ENCODE measurements around the gene PRKAG2.
"Not testable (repeated sequence)": the region's sequence is repeated elsewhere in the genome, so short reads cannot be mapped to it uniquely, and the experiment has no call there.

The PRKAG2 gene

DNA sequence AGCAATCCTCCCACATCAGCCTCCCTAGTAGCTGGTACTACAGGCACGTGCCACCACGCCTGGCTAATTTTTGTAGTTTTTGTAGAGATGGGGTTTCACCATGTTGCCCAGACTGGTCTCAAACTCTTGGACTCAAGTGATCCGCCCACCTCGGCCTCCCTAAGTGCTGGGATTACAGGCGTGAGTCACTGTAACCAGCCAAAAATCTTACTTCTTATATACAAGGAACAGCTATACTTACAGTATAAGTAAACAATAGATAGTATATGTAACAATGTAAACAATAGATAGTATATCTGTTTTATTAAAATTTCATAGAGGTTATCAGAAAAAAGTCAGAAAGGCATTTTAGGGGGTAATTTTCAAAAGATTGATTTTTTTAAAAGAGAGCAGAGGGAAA is 128.9 kb downstream of the PRKAG2 start:
- peaks cover 28% of the 10 kb centered on the region for H3K4me1 Mint-ChIP-seq (ENCODE audit: low read depth)
- H3K36me3 Mint-ChIP-seq; H3K9me3 Mint-ChIP-seq (ENCODE audit: low read depth); H3K4me3 Mint-ChIP-seq; H3K27ac Mint-ChIP-seq; H3K27me3 Mint-ChIP-seq: not testable (repeated sequence)

DNA sequence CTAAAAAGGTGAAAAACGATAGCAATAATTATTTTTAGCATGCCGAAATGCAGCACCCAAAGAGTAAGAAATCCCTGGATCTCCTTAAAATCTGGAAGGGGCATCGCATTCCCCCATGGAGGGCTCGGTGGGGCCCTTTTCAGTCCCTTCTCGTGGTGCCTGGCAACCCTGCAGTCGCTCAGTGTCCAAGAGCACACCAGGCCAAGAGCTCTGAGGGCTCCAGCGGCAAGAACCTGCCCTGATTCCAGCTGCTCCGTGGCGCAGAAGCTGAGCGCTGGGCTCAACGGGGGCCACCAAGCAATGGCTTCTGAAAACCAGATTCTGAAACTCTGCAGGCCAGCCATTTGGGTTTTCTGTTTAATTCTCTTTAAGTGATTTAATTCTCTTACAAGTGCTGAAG is 131.2 kb downstream of the PRKAG2 start:
- Mint-ChIP-seq H3K4me1 (ENCODE audit: low read depth) (peaks cover 36% of the 10 kb centered on the region), H3K4me3 (no peak overlapping the region), H3K27me3 (no peaks in the 10 kb centered on the region), H3K36me3 (peaks cover 9% of the 10 kb centered on the region), H3K27ac (no peak overlapping the region), H3K9me3 (ENCODE audit: low read depth) (no peaks in the 10 kb centered on the region)

DNA sequence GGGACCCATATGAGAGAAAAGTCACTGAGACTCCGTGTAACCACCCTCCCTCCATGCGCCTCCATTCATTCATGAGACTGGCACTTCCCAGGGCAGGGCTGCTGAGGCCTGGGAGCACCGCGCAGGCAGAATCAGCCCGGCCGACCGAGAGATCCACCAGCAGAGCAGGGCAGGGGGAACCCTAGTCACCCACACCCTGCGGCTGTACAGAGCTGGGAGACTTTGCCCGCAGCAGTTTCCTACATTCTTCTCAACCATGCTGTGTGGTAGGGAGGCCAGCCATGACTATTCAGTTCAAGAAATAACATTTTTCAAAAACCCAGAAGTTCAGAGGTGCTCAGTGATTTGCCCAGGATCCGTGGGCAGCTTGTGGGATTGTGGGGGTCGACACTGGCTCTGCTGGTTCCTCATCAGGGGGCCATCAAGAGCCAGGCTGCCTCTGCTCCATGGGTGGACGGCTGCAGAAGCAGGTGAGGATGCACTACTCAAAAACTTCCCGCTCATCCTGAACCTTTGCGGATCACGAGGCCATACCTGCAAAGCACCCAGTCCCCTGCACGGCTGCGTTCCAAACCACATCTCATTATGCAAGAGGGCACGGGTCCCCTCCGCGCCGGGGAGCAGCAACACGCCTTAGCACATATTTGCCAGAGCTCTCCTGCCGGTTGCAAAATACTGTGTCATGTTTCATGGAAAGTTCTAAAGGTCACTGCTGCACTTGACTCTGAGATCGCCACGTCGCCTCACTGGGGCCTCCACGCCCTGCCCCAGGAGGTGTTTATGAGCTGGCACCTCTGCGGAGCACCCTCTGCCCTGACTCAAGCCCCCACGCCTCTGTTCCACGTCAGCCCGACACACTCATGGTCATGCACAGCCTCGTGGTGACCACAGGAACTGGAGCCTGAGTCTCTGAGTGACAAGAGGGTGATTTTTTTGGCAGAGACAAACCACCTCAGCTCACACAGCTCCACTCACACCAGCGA is 132.0 kb downstream of the PRKAG2 start:
- Mint-ChIP-seq H3K36me3 (peaks cover 9% of the 10 kb centered on the region), H3K9me3 (ENCODE audit: low read depth) (no peaks in the 10 kb centered on the region), H3K4me1 (ENCODE audit: low read depth) (peaks cover 36% of the 10 kb centered on the region), H3K27me3 (no peaks in the 10 kb centered on the region), H3K27ac (no peak overlapping the region), H3K4me3 (peak overlapping the region; percentile 32)

DNA sequence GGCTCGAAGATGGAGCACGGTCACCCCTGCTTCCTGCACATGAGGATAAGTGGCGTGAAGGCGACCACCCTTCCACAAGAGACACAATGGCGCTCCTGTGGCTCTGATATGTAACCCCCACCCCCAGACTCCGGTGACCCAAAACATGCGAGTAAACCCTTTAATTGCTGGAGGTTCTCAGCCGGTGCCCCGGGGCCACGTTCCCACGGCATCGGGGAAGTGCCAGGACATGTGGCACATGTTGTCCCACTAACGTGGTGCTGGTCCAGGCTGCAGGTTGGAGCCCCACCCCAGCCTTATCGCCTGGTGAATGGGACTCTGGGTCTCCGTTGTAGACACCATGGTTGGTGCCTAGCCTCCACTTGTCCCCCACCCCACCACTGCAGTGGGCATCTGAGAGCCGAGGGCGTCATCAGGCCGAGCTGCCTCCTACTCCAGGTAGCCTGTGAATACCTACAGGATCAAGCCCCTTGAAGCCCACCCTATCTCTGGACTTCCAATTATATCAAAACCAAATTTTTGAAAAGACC is 132.8 kb downstream of the PRKAG2 start:
- peak overlapping the region; percentile 32 for H3K4me3 Mint-ChIP-seq

DNA sequence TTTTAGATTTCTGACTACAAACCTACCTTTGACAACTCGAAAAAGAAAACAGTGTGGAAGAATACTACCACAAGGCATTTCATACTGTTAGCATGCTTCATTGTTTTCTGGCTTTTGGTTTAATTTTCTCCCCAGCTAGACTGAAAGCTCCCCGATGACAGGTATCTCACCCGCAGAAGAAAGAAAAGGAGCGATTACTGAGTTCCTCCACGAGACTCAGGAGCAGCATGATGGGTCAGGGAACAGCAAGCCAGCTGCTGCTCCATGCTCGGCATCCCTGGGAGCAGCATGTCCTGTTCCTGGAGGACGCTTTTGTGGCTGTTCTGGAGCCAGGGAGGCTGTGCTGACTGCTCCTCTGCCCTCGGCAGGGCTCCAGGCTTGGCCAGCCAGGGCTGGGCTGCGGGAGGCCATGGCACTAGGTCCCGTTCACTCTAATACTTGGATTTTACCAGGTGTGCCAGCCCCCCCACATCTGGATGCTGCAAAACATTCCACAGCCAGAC is 133.4 kb downstream of the PRKAG2 start:
- Mint-ChIP-seq H3K27ac (no peak overlapping the region), H3K36me3 (peaks cover 9% of the 10 kb centered on the region), H3K4me3 (peak overlapping the region; percentile 22), H3K9me3 (ENCODE audit: low read depth) (no peaks in the 10 kb centered on the region), H3K4me1 (ENCODE audit: low read depth) (peaks cover 32% of the 10 kb centered on the region), H3K27me3 (no peaks in the 10 kb centered on the region)

More for the DNA sequence above, 132.8 kb downstream of the PRKAG2 start:
- Mint-ChIP-seq H3K27me3 (no peaks in the 10 kb centered on the region), H3K4me1 (ENCODE audit: low read depth) (peaks cover 32% of the 10 kb centered on the region), H3K27ac (no peak overlapping the region), H3K9me3 (ENCODE audit: low read depth) (no peaks in the 10 kb centered on the region), H3K36me3 (peaks cover 9% of the 10 kb centered on the region)

DNA sequence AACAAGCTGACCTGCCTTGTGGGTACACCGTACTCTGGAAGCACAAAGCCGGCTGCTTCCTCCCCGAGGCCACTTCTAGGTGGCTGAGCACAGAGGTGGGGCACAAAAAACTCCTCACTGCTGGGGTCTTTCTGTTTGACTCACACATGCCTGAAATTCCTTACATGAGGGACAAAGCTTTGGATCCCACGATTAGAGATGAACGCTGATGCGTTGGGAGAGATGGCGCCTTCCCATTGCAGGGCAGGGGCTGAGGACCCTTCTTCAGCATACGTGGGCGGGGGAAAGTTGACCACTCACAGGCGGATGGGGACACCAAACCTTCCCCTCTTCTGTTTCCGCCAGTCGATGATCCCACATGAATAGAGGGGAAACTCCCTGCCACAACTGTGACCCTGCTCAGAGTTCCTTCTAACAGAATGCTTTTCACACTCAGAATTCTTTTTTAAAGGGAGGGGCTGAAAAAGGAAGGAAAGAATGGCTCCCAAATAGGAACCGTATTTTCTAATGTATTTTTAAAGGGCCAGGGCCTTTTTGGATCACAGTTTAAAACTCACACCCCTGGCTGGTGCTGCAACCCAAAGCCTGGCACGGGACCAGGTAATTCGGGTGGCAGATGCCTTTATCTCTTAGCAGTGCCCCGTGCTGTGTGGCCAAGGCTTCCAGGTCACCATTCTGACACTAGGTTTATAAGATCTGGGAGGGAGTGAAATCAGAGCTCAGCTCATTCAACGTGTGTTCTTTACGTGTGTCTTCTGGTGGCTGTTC is 134.0 kb downstream of the PRKAG2 start:
- no peaks in the 10 kb centered on the region for H3K9me3 Mint-ChIP-seq (ENCODE audit: low read depth)
- H3K36me3 Mint-ChIP-seq = peaks cover 9% of the 10 kb centered on the region

DNA sequence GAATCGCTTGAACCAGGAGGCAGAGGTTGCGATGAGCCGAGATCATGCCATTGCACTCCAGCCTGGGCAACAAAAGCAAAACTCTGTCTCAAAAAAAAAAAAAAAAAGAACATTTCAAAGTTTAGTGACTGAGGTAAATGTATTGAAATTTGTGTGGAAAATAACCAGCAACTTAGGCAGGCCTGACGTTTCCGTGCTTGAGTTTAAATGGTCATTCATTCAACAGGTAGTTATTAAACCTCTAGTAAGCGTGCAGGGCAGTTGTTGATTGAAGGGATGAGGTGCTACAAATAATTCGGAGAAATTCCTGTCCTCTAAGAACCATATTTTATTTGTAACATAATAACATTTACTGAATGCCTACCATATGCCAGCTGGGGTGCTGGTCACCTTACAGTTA is 135.3 kb downstream of the PRKAG2 start:
- H3K4me3 Mint-ChIP-seq = no peak overlapping the region
- H3K4me1 Mint-ChIP-seq (ENCODE audit: low read depth) = peaks cover 29% of the 10 kb centered on the region
- no peaks in the 10 kb centered on the region for H3K27me3 Mint-ChIP-seq
- no peak overlapping the region for H3K27ac Mint-ChIP-seq
- H3K9me3 Mint-ChIP-seq (ENCODE audit: low read depth) = no peaks in the 10 kb centered on the region
- peaks cover 7% of the 10 kb centered on the region for H3K36me3 Mint-ChIP-seq

More for the DNA sequence above, 134.0 kb downstream of the PRKAG2 start:
- peak overlapping the region; percentile 50 for H3K27ac Mint-ChIP-seq
- no peaks in the 10 kb centered on the region for H3K27me3 Mint-ChIP-seq
- H3K4me1 Mint-ChIP-seq (ENCODE audit: low read depth) = peaks cover 31% of the 10 kb centered on the region
- H3K4me3 Mint-ChIP-seq = peak overlapping the region; percentile 22

DNA sequence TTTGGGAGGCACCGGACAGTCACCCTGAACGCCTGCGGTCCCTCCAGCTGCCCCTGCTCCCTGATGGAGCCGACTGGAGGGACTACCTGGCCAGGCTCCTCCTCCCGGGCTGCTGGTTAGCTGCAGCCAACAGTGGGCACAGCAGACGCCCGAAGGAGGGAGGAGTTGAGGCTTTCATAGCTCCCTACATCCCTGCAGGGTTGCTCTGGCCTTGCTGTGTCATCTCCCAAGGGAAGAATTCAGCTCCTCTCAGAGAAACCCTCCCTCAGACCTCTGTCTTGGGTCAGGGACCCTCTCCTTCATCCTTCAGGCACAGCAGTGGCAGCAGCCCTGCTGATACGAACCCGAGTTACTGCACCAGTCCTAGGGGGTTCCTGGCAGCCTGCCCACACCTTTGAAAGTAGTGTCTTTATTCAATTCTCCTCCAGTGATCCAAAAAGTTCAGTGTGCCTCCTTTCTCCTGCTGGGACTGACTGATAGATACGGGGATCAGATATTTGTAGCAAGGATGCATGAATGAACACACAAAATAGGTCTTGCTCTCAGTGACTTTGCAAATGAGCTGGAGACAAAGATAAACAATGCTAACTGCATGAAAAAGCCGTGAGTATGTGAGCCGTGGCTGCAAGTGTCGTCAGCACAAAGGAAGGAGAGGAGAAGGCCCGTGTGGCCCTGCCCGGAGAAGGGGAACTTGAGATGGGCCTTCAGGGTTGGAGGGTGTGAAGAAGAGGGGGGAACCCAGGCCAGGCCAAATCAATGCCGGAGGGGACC is 136.6 kb downstream of the PRKAG2 start:
- Mint-ChIP-seq H3K4me1 (ENCODE audit: low read depth) (peaks cover 27% of the 10 kb centered on the region), H3K36me3 (peaks cover 7% of the 10 kb centered on the region), H3K27ac (no peak overlapping the region), H3K4me3 (no peak overlapping the region), H3K9me3 (ENCODE audit: low read depth) (no peaks in the 10 kb centered on the region), H3K27me3 (no peaks in the 10 kb centered on the region)

DNA sequence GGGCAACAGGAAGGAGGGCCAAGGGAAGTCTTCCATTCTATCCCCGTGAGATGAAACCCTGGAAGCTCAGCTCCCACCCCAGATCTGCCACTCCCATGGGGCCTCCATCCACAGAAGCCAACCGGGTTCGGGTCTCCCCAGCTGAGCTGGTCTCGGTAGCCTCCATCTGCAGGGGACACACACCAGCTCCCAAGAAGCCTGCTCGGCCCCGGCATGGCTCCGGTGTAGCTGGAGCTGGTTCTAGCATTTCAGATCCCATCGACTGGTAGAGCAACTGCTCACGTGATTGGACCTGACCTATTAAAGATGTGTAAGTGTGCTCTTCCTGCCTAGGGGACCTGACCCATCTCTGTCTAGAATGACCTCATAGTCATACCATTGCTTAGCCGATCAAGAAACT is 138.0 kb downstream of the PRKAG2 start:
- Mint-ChIP-seq H3K9me3 (ENCODE audit: low read depth) (no peaks in the 10 kb centered on the region), H3K27ac (no peak overlapping the region), H3K27me3 (no peaks in the 10 kb centered on the region), H3K4me1 (ENCODE audit: low read depth) (peaks cover 17% of the 10 kb centered on the region), H3K4me3 (no peak overlapping the region), H3K36me3 (peaks cover 7% of the 10 kb centered on the region)

DNA sequence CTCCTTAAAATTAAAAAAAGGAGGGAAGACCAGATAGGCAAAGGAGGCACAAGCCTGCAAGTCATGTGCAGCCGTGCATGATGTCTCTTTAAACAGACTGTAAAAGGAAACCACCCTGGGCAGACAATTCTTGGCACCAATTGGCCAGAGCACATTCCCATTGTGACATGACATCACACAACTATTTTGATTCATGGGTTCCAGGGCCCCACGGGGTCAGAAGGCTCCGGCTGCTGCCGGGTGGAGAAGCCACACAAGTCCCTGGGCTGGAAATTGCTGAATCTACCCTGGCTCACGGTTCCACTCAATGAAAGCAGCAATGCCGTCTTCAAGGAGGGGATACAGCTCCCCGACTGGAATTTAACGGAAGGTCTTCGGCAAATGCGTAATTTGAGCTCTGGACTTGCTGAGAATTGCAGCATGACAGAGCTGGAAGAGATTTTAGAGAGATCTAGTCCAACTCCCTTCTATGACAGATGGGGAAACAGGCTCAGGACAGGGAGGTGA is 140.5 kb downstream of the PRKAG2 start:
- no peak overlapping the region for H3K27ac Mint-ChIP-seq
- H3K9me3 Mint-ChIP-seq (ENCODE audit: low read depth) = no peaks in the 10 kb centered on the region
- no peak overlapping the region for H3K4me3 Mint-ChIP-seq
- peaks cover 3% of the 10 kb centered on the region for H3K36me3 Mint-ChIP-seq
- H3K27me3 Mint-ChIP-seq = no peaks in the 10 kb centered on the region
- H3K4me1 Mint-ChIP-seq (ENCODE audit: low read depth) = no peaks in the 10 kb centered on the region

DNA sequence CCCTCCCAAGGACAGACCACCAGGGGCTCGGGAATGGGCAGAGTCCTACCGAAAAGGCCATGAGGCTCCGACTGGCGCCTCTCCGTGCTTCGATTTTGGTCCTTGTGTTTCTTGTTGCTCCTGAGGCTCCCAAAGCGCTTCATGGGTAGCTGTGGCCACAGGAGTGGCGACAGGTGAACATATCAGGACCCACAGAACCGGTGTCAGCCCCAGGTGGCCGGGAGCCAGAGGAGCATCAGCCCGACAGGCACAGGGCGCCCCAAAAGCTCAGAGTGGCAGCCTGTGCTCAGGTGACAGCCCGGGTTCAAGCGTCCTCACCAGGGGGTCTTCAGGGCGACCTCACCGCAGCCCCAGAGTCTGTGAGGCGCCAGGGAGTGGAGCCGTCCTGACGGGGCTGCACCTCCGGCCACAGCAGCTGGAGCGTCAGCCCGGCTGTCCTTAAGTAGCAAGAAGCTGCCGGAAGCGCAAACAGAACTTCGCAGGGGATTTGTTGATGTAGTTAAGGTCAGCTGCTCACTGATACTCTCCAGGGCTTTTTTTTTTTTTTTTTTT is 141.0 kb downstream of the PRKAG2 start:
- Mint-ChIP-seq H3K4me1 (ENCODE audit: low read depth) (no peaks in the 10 kb centered on the region), H3K36me3 (peaks cover 3% of the 10 kb centered on the region), H3K4me3 (no peak overlapping the region), H3K9me3 (ENCODE audit: low read depth) (no peaks in the 10 kb centered on the region), H3K27ac (no peak overlapping the region), H3K27me3 (no peaks in the 10 kb centered on the region)

DNA sequence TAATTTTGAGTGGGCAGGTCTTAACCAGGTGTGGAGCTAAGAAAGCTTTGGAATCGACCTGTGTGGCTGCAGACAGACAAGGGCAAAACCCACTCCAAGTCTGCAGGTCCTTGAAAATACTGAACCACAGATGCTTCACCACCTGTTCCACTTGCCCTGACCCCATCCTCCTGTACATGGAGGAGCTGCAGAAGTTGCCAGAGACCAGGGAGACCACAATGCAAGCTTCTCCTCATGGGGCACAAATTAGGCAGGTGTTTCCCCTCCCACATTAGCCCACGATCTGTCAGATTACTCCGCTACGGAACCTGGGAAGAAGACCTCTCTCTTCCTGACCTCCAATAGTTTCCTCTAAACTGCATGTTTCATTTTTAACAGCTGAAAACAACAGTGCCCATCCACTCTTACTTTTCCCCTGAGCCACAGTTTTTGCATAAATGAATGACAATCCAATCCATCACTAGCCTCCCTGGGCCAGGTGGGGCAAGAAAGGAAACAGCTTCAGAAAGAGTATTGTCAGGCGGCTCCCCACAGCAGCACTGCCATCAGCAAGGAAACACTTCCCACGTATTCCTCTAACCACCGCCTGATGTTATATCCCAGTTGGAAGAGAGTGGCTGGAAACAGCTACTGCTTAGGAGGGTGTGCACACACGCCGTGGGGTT is 141.6 kb downstream of the PRKAG2 start:
- no peaks in the 10 kb centered on the region for H3K27me3 Mint-ChIP-seq
- no peak overlapping the region for H3K4me3 Mint-ChIP-seq
- no peaks in the 10 kb centered on the region for H3K4me1 Mint-ChIP-seq (ENCODE audit: low read depth)
- H3K27ac Mint-ChIP-seq = no peak overlapping the region
- no peaks in the 10 kb centered on the region for H3K9me3 Mint-ChIP-seq (ENCODE audit: low read depth)
- peaks cover 3% of the 10 kb centered on the region for H3K36me3 Mint-ChIP-seq

DNA sequence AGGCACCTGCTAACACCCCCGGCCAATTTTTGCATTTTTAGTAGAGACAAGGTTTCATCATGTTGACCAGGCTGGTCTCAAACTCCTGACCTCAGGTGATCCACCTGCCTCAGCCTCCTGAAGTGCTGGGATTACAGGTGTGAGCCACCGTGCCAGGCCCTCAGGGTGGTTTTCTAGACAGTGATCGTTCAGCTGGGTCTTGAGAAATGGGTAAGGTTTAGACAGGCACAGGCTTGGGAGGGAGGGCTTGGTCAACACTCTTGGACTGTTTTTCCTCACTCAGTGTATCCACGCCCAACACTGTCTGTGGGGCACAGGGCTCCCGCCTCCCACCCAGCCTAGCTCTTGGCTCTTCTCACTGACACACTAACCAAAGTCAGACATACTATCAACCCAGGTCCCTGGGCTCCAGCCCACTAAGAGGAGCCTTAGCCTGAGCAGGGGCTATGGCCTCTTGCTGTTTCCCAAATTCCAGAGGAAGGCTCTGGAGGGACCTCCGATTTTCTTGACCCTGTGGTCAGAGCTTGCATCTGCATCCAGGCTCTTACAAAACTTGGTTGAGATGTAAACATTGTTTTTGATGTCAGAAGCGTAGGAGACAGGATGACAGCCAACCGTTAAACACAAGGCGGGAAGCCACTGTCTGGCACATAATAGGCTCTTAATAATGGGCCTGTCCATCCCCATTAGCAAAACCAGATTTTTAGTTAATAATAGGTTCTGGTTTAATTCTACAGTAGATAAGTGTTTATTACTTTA is 143.9 kb downstream of the PRKAG2 start:
- H3K4me3 Mint-ChIP-seq = no peak overlapping the region
- H3K27me3 Mint-ChIP-seq = no peaks in the 10 kb centered on the region
- H3K9me3 Mint-ChIP-seq (ENCODE audit: low read depth) = no peaks in the 10 kb centered on the region
- no peak overlapping the region for H3K27ac Mint-ChIP-seq
- H3K4me1 Mint-ChIP-seq (ENCODE audit: low read depth) = peaks cover 5% of the 10 kb centered on the region
- H3K36me3 Mint-ChIP-seq = no peaks in the 10 kb centered on the region
